K562 (cell line): ENCODE measurements around the gene ZNF441. TPM values are rescaled to one million over a fixed set of nuclear protein-coding genes. Genes with fewer than 3 reads are reported as not detected.

Experiments used
- ADNP ChIP-seq: fragments of 200-800 bp; sonication (Bioruptor generic); IDR thresholded peaks from 2 replicates; pipeline ENCODE4 v1.6.1; 2016; ENCODE audit warnings: missing genetic modification characterization, missing compliant biosample characterization
- ERF ChIP-seq: fragments of 450-650 bp; formaldehyde crosslinking; IDR thresholded peaks from 2 replicates; pipeline ENCODE4 v1.4.0; 2020; ENCODE audit warnings: mild to moderate bottlenecking, mixed read lengths
- GABPA ChIP-seq: fragments of 200-800 bp; sonication (Bioruptor generic); conservative IDR thresholded peaks from 2 replicates; pipeline ENCODE4 v1.6.1; 2016; ENCODE audit warnings: low read depth, missing genetic modification characterization, missing compliant biosample characterization
- KAT8 ChIP-seq: fragments of 450-650 bp; IDR thresholded peaks from 2 replicates; pipeline ENCODE4 v1.6.1; 2016; ENCODE audit warnings: low read depth, mild to moderate bottlenecking
- MCM2 ChIP-seq: fragments of 450-650 bp; IDR thresholded peaks from 2 replicates; pipeline ENCODE4 v1.6.1; 2017; ENCODE audit warnings: low read depth, mild to moderate bottlenecking
- MED1 ChIP-seq: sonication (generic); formaldehyde crosslinking; IDR thresholded peaks from 2 replicates; pipeline ENCODE4 v1.8.1; 2023; ENCODE audit warnings: missing genetic modification reagents, borderline replicate concordance
- NR2C1 ChIP-seq, 2 experiments: fragments of 450-650 bp; IDR thresholded peaks; 2 replicates each; pipeline ENCODE4 v1.6.1; 2017; ENCODE audit warnings: mild to moderate bottlenecking in 2 of 2, antibody characterized with exemption in 1 of 2, inconsistent platforms in 1 of 2, missing compliant biosample characterization in 1 of 2, missing genetic modification characterization in 1 of 2
- NR2F6 ChIP-seq: fragments of 450-650 bp; formaldehyde crosslinking; IDR thresholded peaks from 2 replicates; pipeline ENCODE4 v1.4.0; 2020; ENCODE audit warnings: mild to moderate bottlenecking
- PPARD ChIP-seq: fragments of 250-450 bp; sonication (Bioruptor Pico); IDR thresholded peaks from 2 replicates; pipeline ENCODE4 v1.8.0; 2022; ENCODE audit warnings: inconsistent platforms, mild to moderate bottlenecking, moderate library complexity
- RBM39 ChIP-seq: fragments of 200-400 bp; formaldehyde crosslinking; optimal IDR thresholded peaks from 2 replicates; pipeline ENCODE3; 2018; ENCODE audit warnings: low read depth, low read length
- SAFB ChIP-seq: fragments of 200-400 bp; formaldehyde crosslinking; IDR thresholded peaks from 2 replicates; pipeline ENCODE4 v1.6.1; 2017; ENCODE audit warnings: low read depth, low read length, borderline replicate concordance
- SIRT6 ChIP-seq: IDR thresholded peaks from one replicate; pipeline ENCODE4 v1.6.1; 2012; ENCODE audit warnings: low read depth, mild to moderate bottlenecking, control low read depth, inconsistent platforms, low read length, moderate library complexity
- SMARCE1 ChIP-seq: fragments of 450-650 bp; IDR thresholded peaks from 2 replicates; pipeline ENCODE4 v1.7.1; 2016; ENCODE audit warnings: mild to moderate bottlenecking
- TAF15 ChIP-seq: fragments of 200-400 bp; formaldehyde crosslinking; IDR thresholded peaks from 2 replicates; pipeline ENCODE4 v1.6.1; 2017; ENCODE audit warnings: mild to moderate bottlenecking, low read depth, low read length, moderate library complexity
- TOE1 ChIP-seq, 2 experiments: fragments of 450-650 bp in 1 of 2; sonication (generic) in 1 of 2; formaldehyde crosslinking in 1 of 2; IDR thresholded peaks; 2 replicates each; pipeline versions ENCODE4 v1.7.1 to v1.8.0; 2016 to 2022; ENCODE audit warnings: borderline replicate concordance in 2 of 2, mild to moderate bottlenecking in 2 of 2, antibody characterized with exemption in 1 of 2, inconsistent platforms in 1 of 2, low read depth in 1 of 2, missing genetic modification reagents in 1 of 2, moderate library complexity in 1 of 2
- ZC3H8 ChIP-seq: fragments of 450-650 bp; IDR thresholded peaks from 2 replicates; pipeline ENCODE4 v1.6.1; 2017
- ZNF124 ChIP-seq: sonication (generic); formaldehyde crosslinking; IDR thresholded peaks from 2 replicates; pipeline ENCODE4 v1.8.1; 2022; ENCODE audit warnings: missing genetic modification reagents
- ZNF146 ChIP-seq: IDR thresholded peaks from one replicate; pipeline ENCODE4 v1.6.1; 2018; ENCODE audit warnings: missing compliant biosample characterization; ENCODE audit not compliant: unreplicated experiment
- ZNF41 ChIP-seq: fragments of 250-450 bp; sonication (Bioruptor Pico); conservative IDR thresholded peaks from 2 replicates; pipeline ENCODE4 v1.4.0; 2020; ENCODE audit warnings: mild to moderate bottlenecking
- polyA plus RNA-seq, 8 experiments: library from polyadenylated mRNA; depleted of rRNA in 4 of 8; stranded (reverse) in 5 of 8; unstranded in 3 of 8; fragments of >200 nt; fragmentation: Nextera tagmentation in 2 of 8; fragmentation: Illumina TruSeq in 1 of 8; extraction: Ambion mirVana in 2 of 8; extraction: Trizol in 1 of 8; gene quantifications; 2 replicates each; pipeline versions ENCODE4 v1.2.1 to v1.2.3, GENCODE V29; 2011 to 2014; ENCODE audit warnings: inconsistent platforms in 1 of 8, missing spikeins in 1 of 8
- total RNA-seq, 7 experiments: library from RNA; depleted of rRNA in 6 of 7; stranded (reverse); fragments of >200 nt in 6 of 7; fragmentation: Illumina TruSeq in 2 of 7; extraction: Trizol in 2 of 7; gene quantifications; 2 replicates each; pipeline versions ENCODE4 v1.2.1 to v1.2.3, GENCODE V29; 2011 to 2021; ENCODE audit warnings: low replicate concordance in 1 of 7
- TF ChIP-seq, protein P1 (sequence below), 2 experiments: IDR thresholded peaks in 1 of 2; conservative IDR thresholded peaks in 1 of 2; 2 replicates each; pipeline ENCODE4 v1.6.1; 2016; ENCODE audit warnings: low read depth in 2 of 2, mild to moderate bottlenecking in 1 of 2, missing compliant biosample characterization in 1 of 2, missing genetic modification characterization in 1 of 2, moderate library complexity in 1 of 2
- TF ChIP-seq, protein P2 (sequence below): sonication (generic); formaldehyde crosslinking; IDR thresholded peaks from 2 replicates; pipeline ENCODE4 v1.8.1; 2022; ENCODE audit warnings: missing genetic modification reagents
- TF ChIP-seq, protein P3 (sequence below): sonication (generic); formaldehyde crosslinking; IDR thresholded peaks from 2 replicates; pipeline ENCODE4 v1.5.0; 2020; ENCODE audit warnings: missing genetic modification reagents

Gene ZNF441
- total and polyA plus RNA-seq, 9 of the 15 experiments (the other 6 are each of a cell fraction or from before 2014, with no cell fraction given), result 1.9 to 14.0 (median 7.8) TPM

DNA sequence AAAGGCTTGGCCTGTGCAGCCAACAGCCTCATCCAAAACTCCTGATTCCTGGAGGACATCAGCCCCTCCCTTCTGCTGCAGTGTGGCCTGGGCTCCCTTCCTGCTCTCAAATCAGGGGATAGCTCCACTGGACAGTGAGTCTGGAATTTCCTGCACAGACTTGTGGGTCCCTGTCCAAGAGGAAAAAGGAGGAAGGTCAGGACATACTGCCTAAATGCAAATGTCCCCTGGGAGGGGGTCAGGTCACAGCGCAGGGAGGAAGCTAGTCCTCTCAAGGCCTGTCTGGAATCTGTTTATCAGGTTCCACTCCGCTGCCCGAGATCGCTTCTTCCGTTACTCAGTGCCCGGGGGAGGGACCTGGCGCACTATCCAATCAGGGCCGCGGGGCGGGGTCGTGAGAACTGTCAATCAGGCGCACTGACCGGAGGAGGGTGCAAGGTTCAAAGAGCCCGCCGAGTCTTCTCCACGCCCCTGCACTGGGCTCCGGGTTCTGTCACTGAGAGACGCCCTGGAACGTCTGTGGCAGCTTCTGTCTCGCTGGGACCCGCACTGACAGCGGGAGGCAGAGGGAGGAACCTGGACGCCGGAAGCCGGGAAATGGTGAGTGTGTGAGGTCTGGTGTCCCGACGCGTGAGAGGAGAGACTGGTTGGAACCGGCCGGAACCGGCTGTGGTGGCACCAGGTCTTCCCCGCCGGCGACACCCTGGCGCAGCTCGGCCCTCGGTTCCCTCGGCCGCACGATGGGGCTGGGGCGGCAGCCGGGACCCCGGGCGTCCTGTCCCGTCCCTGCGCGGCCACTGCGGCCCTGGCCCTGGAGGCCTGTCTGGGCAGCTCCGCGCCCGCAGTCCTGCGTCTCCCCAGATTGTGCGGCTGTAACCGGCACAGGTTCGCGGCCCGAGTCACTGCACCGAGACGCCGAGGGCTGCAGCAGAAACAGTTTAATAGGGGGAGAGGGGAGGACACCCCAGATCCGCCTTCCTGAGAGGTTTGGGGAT is at the start of gene ZNF441 (continued):
- TF ChIP-seq MCM2 (no peak), ZC3H8 (no peak), MED1 (CRISPR knock-in tag) (no peak), NR2C1 (IDR thresholded peaks at IDR 0.05) (peak; percentile 74), NR2C1 (tag; IDR thresholded peaks at IDR 0.05) (peak; percentile 47), PPARD (CRISPR knock-in tag) (no peak), SIRT6 (no peak), ZNF41 (CRISPR knock-in tag) (no peak), TAF15 (no peak), RBM39 (no peak), NR2F6 (CRISPR knock-in tag) (no peak), GABPA (tag) (peak; percentile 84), SMARCE1 (peak; percentile 46; the same call in 1 of the 2 replicates), ADNP (tag) (no peak), TOE1 (IDR thresholded peaks at IDR 0.05; ENCODE audit: borderline replicate concordance) (peak; percentile 48; the same call in 1 of the 2 replicates), TOE1 (CRISPR knock-in tag; IDR thresholded peaks at IDR 0.05; ENCODE audit: borderline replicate concordance, low read depth) (no peak), SAFB (no peak), ZNF146 (CRISPR knock-in tag) (no peak), ZNF124 (CRISPR knock-in tag) (no peak), KAT8 (no peak), ERF (CRISPR knock-in tag) (peak; percentile 91)
- TF ChIP-seq, protein P1, sequence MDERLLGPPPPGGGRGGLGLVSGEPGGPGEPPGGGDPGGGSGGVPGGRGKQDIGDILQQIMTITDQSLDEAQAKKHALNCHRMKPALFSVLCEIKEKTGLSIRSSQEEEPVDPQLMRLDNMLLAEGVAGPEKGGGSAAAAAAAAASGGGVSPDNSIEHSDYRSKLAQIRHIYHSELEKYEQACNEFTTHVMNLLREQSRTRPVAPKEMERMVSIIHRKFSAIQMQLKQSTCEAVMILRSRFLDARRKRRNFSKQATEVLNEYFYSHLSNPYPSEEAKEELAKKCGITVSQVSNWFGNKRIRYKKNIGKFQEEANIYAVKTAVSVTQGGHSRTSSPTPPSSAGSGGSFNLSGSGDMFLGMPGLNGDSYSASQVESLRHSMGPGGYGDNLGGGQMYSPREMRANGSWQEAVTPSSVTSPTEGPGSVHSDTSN (CRISPR knock-in tag; IDR thresholded peaks at IDR 0.05; ENCODE audit: low read depth), result peak; percentile 78
- TF ChIP-seq, protein P1 (tag; conservative IDR thresholded peaks at IDR 0.05; ENCODE audit: low read depth), result peak; percentile 97
- TF ChIP-seq, protein P2, sequence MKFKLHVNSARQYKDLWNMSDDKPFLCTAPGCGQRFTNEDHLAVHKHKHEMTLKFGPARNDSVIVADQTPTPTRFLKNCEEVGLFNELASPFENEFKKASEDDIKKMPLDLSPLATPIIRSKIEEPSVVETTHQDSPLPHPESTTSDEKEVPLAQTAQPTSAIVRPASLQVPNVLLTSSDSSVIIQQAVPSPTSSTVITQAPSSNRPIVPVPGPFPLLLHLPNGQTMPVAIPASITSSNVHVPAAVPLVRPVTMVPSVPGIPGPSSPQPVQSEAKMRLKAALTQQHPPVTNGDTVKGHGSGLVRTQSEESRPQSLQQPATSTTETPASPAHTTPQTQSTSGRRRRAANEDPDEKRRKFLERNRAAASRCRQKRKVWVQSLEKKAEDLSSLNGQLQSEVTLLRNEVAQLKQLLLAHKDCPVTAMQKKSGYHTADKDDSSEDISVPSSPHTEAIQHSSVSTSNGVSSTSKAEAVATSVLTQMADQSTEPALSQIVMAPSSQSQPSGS (CRISPR knock-in tag), result no peak
- TF ChIP-seq, protein P3, sequence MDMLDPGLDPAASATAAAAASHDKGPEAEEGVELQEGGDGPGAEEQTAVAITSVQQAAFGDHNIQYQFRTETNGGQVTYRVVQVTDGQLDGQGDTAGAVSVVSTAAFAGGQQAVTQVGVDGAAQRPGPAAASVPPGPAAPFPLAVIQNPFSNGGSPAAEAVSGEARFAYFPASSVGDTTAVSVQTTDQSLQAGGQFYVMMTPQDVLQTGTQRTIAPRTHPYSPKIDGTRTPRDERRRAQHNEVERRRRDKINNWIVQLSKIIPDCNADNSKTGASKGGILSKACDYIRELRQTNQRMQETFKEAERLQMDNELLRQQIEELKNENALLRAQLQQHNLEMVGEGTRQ, result no peak
